Thoracic aorta (tissue), 2 donors: ENCODE results near the gene TPRA1. TPM values are rescaled to one million over a fixed set of nuclear protein-coding genes. Genes with fewer than 3 reads are reported as not detected.

Source experiments
- ATAC-seq: fragments of 150-250 bp; one replicate; pipeline ENCODE4 v1.8.0; 2017; ENCODE audit warnings: low read depth; ENCODE audit not compliant: insufficient number of reproducible peaks, low FRiP score
- DNase-seq: peaks from one replicate; pipeline ENCODE4 v3.0.0-alpha.2; 2020; ENCODE audit warnings: low spot score
- H3K27ac ChIP-seq, 2 donors: fragments of 200-600 bp; sonication (generic); 1 replicate in 1 of 2; 2 replicates in 1 of 2; pipeline ENCODE4 v1.5.1; 2016; ENCODE audit warnings: mild to moderate bottlenecking in 2 of 2, moderate library complexity in 2 of 2
- H3K27me3 ChIP-seq: fragments of 200-600 bp; sonication (generic); replicated peaks from 2 replicates; pipeline ENCODE4 v1.6.0; 2016; ENCODE audit warnings: mild to moderate bottlenecking; ENCODE audit not compliant: insufficient read depth
- H3K36me3 ChIP-seq: fragments of 200-600 bp; sonication (generic); one replicate; pipeline ENCODE4 v1.5.1; 2016
- H3K4me1 ChIP-seq, 2 donors: fragments of 200-600 bp; sonication (generic); 1 replicate in 1 of 2; 2 replicates in 1 of 2; pipeline versions ENCODE4 v1.5.1 to v1.6.0; 2016; ENCODE audit warnings: low read depth in 2 of 2, mild to moderate bottlenecking in 1 of 2; ENCODE audit not compliant: control insufficient read depth in 1 of 2
- H3K4me3 ChIP-seq: fragments of 200-600 bp; sonication (generic); 2 replicates; pipeline ENCODE4 v1.5.1; 2016; ENCODE audit warnings: mild to moderate bottlenecking
- H3K9me3 ChIP-seq: fragments of 200-600 bp; sonication (generic); 2 replicates; pipeline ENCODE4 v1.5.1; 2016
- CTCF ChIP-seq: fragments of 200-600 bp; sonication (generic); IDR thresholded peaks from one replicate; pipeline ENCODE4 v1.5.1; 2019; ENCODE audit warnings: antibody characterized with exemption
- total RNA-seq, 2 donors: library from RNA; depleted of rRNA; stranded (reverse); fragments of >200 nt; gene quantifications; one replicate each; pipeline versions ENCODE4 v1.1.0 to v1.2.3, GENCODE V29; 2016

TPRA1 gene
- total RNA-seq, 2 donors from 2014 or later, result 32.0 to 37.8 TPM

- Histone ChIP-seq H3K27ac (peak overlapping the region; percentile 88 to 90), H3K27me3 (no peaks in the 10 kb centered on the region), H3K4me1 (peaks cover 25 to 49% of the 10 kb centered on the region in 2 donors), H3K4me3 (peak overlapping the region; percentile 89), H3K9me3 (no peaks in the 10 kb centered on the region), H3K36me3 (no peaks in the 10 kb centered on the region)
- no peak for DNase-seq
- TF ChIP-seq CTCF, result no peak
- no peak for ATAC-seq
These were observed 1.5 kb downstream of the TPRA1 start for GRCh38 chr3:127588806-127589577.

- no peak for DNase-seq
- H3K27me3 ChIP-seq, result no peaks in the 10 kb centered on the region
- H3K9me3 ChIP-seq, result no peaks in the 10 kb centered on the region
- peaks cover 25 to 49% of the 10 kb centered on the region in 2 donors for H3K4me1 ChIP-seq
- no peaks in the 10 kb centered on the region for H3K36me3 ChIP-seq
- ATAC-seq, result no peak
- no peak for TF ChIP-seq CTCF
- H3K4me3 ChIP-seq, result no peak overlapping the region
- H3K27ac ChIP-seq, result no peak overlapping the region
These were observed 2.7 kb downstream of the TPRA1 start for GRCh38 chr3:127587876-127588275.

GRCh38 chr3:127585813-127586413 is 4.6 kb downstream of the TPRA1 start:
- Histone ChIP-seq H3K4me3 (no peak overlapping the region), H3K9me3 (no peaks in the 10 kb centered on the region), H3K36me3 (no peaks in the 10 kb centered on the region), H3K27me3 (no peaks in the 10 kb centered on the region), H3K27ac (no peak overlapping the region), H3K4me1 (peaks cover 20 to 42% of the 10 kb centered on the region in 2 donors)
- no peak for TF ChIP-seq CTCF
- ATAC-seq, result no peak
- DNase-seq, result no peak

GRCh38 chr3:127585163-127585812 is 5.2 kb downstream of the TPRA1 start:
- no peaks in the 10 kb centered on the region for H3K36me3 ChIP-seq
- H3K27me3 ChIP-seq, result no peaks in the 10 kb centered on the region
- no peak overlapping the region for H3K27ac ChIP-seq
- DNase-seq (no peak), ATAC-seq (no peak)
- TF ChIP-seq CTCF, result no peak
- peaks cover 20 to 42% of the 10 kb centered on the region in 2 donors for H3K4me1 ChIP-seq
- no peaks in the 10 kb centered on the region for H3K9me3 ChIP-seq
- H3K4me3 ChIP-seq, result no peak overlapping the region

- no peak overlapping the region for H3K4me3 ChIP-seq
- H3K27ac ChIP-seq, result no peak overlapping the region
- no peaks in the 10 kb centered on the region for H3K9me3 ChIP-seq
- ATAC-seq (no peak), DNase-seq (no peak)
- H3K27me3 ChIP-seq, result no peaks in the 10 kb centered on the region
- peaks cover 20 to 42% of the 10 kb centered on the region in 2 donors for H3K4me1 ChIP-seq
- no peak for TF ChIP-seq CTCF
- no peaks in the 10 kb centered on the region for H3K36me3 ChIP-seq
These were observed 5.8 kb downstream of the TPRA1 start for GRCh38 chr3:127584734-127585133.
